Mucosa of rectum (tissue), 2 donors: Measurements from ENCODE around the gene TMCC2.
A peak's percentile ranks its signal among the peaks of the same experiment; 100 is the strongest.

ENCODE experiments used
- H3K27ac ChIP-seq, 2 donors: one replicate each; pipeline ENCODE4 v1.7.0; 2013; ENCODE audit warnings: inconsistent platforms in 2 of 2, low read depth in 2 of 2, low read length in 2 of 2
- H3K27me3 ChIP-seq, 2 donors: one replicate each; pipeline ENCODE4 v1.7.0; 2013; ENCODE audit warnings: low read length in 2 of 2; ENCODE audit not compliant: control insufficient read depth in 2 of 2, insufficient read depth in 2 of 2
- H3K36me3 ChIP-seq, 2 donors: one replicate each; pipeline ENCODE4 v1.7.0; 2013; ENCODE audit warnings: low read length in 2 of 2; ENCODE audit not compliant: control insufficient read depth in 2 of 2, insufficient read depth in 2 of 2
- H3K4me1 ChIP-seq, 2 donors: one replicate each; pipeline ENCODE4 v1.7.0; 2013; ENCODE audit warnings: low read length in 2 of 2, mild to moderate bottlenecking in 1 of 2; ENCODE audit not compliant: control insufficient read depth in 2 of 2, insufficient read depth in 2 of 2
- H3K4me3 ChIP-seq, 2 donors: one replicate each; pipeline ENCODE4 v1.7.0; 2013; ENCODE audit warnings: low read length in 2 of 2
- H3K9ac ChIP-seq, 2 donors: one replicate each; pipeline ENCODE4 v1.7.0; 2013; ENCODE audit warnings: low read length in 2 of 2, low read depth in 1 of 2, mild to moderate bottlenecking in 1 of 2
- H3K9me3 ChIP-seq, 2 donors: one replicate each; pipeline ENCODE4 v1.7.0; 2013; ENCODE audit warnings: low read length in 2 of 2; ENCODE audit not compliant: control insufficient read depth in 2 of 2
- donor health status: healthy.
- donor health status: Normal muscosa, but diverticular disease.

TMCC2 gene

DNA sequence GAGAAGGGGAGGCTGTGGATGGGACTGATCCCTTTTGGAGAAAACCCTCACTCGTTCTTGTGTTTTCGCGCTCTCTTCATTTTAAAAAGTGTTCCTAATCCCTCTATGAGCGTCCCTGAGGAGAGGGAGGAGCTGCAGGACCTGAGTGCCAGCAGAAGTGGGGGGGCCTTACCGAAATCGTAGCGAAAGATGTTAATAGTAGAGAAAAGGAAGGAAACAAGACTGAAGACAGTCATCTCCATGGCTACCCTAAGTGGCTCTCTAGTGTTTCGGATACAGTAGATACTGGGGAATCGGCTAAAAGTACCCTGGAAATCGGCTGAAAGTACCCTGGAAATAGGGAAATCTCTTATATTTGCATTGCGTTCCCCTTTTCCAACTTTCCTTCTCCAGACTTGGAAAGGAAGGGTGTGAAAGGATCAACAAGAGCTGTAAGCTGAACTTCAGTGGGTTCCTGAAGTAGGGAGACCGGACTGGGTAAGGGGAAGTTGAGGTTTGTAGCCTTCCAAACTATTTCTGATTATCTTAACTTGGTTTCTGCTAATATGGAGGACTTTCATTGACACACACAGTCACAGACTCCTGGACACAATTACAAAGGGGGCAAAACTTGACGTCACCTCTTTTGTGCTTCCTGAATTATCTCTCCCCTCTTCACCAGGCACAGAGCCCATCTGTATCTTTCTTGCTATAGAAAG, 15.8 kb upstream of the TMCC2 start:
- H3K27me3 ChIP-seq: no peaks in the 10 kb centered on the region
- peaks cover 3 to 5% of the 10 kb centered on the region in 2 donors for H3K4me1 ChIP-seq
- H3K9me3 ChIP-seq: no peaks in the 10 kb centered on the region
- H3K9ac ChIP-seq: peak overlapping the region; percentile 85 to 95
- no peaks in the 10 kb centered on the region for H3K36me3 ChIP-seq
- H3K27ac ChIP-seq: peak overlapping the region; percentile 88 to 90
- H3K4me3 ChIP-seq: peak overlapping the region; percentile 84 to 85

- no peaks in the 10 kb centered on the region for H3K9me3 ChIP-seq
- peaks cover 3 to 5% of the 10 kb centered on the region in 2 donors for H3K4me1 ChIP-seq
- H3K9ac ChIP-seq: no peak overlapping the region
- no peak overlapping the region for H3K27ac ChIP-seq
- no peaks in the 10 kb centered on the region for H3K27me3 ChIP-seq
- H3K4me3 ChIP-seq: no peak overlapping the region
- H3K36me3 ChIP-seq: no peaks in the 10 kb centered on the region
Measured at GRCh38 chr1:205214756-205215155, 13.0 kb upstream of the TMCC2 start.

DNA sequence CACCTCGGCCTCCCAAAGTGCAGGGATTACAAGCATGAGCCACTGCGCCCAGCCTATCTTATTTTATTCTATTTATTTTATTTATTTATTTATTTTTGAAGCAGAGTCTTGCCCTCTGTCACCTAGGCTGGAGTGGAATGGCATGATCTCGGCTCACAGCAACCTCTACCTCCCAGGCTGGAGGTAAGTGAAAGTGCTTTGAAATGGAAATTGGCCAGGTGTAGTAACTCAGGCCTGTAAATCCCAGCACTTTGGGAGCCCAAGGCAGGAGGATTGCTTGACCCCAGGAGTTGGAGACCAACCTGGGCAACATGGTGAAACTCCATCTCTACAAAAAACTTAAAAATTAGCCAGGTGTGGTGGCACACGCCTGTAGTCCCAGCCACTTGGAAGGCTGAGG, 11.2 kb upstream of the TMCC2 start:
- Histone ChIP-seq H3K36me3 (no peaks in the 10 kb centered on the region), H3K4me3 (no peak overlapping the region), H3K9ac (no peak overlapping the region), H3K27ac (no peak overlapping the region), H3K27me3 (no peaks in the 10 kb centered on the region), H3K9me3 (no peaks in the 10 kb centered on the region), H3K4me1 (no peaks in the 10 kb centered on the region)

DNA sequence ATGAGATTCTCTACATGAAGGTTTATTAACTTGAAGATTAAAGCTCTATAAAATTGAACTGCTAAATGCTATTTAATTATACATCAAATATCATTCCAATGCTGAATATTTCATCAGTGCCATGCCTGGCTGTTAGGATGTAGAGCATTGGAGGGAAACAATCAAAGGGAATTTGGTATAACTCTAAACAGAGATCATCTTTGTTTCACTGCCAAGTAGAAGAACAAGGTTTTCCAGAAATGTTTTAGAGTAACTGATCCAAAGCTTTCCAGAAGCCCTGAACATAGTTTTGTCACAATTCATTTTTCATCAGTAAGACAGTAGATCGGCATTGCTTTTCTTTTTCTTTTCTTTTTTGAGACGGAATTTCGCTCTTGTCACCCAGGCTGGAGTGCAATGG, 10.3 kb upstream of the TMCC2 start:
- no peaks in the 10 kb centered on the region for H3K36me3 ChIP-seq
- no peak overlapping the region for H3K27ac ChIP-seq
- H3K9ac ChIP-seq: no peak overlapping the region
- no peaks in the 10 kb centered on the region for H3K9me3 ChIP-seq
- no peak overlapping the region for H3K4me3 ChIP-seq
- H3K27me3 ChIP-seq: no peaks in the 10 kb centered on the region
- no peaks in the 10 kb centered on the region for H3K4me1 ChIP-seq

- H3K36me3 ChIP-seq: no peaks in the 10 kb centered on the region
Measured at GRCh38 chr1:205220421-205220820, 7.3 kb upstream of the TMCC2 start.

DNA sequence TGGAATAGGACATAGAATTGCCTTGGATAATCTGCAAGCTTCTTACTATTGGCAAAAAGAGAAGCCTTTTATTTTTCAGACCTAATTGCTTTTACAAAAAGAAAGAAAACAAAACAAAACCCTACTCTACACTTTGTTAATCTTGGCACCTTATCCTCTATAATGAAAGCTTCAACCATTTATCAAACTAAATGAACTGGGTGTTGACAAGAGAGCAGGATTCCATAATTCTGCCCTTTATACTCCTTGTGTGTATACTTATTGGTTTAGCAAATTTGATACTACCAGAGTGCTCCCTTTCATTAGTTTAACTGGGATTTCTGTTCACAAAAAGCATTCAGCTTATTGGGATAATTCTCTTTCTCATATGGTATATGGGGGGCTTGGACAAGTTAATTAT, 3.0 kb upstream of the TMCC2 start:
- H3K9me3 ChIP-seq: no peaks in the 10 kb centered on the region
- H3K9ac ChIP-seq: no peak overlapping the region
- peaks cover 0 to 21% of the 10 kb centered on the region in 2 donors for H3K27me3 ChIP-seq
- H3K36me3 ChIP-seq: no peaks in the 10 kb centered on the region
- no peak overlapping the region for H3K27ac ChIP-seq
- no peak overlapping the region for H3K4me3 ChIP-seq
- peaks cover 11% of the 10 kb centered on the region in 2 donors for H3K4me1 ChIP-seq

More at GRCh38 chr1:205220421-205220820, 7.3 kb upstream of the TMCC2 start:
- H3K9me3 ChIP-seq: no peaks in the 10 kb centered on the region
- H3K27ac ChIP-seq: no peak overlapping the region
- H3K4me3 ChIP-seq: no peak overlapping the region
- peaks cover 0 to 5% of the 10 kb centered on the region in 2 donors for H3K27me3 ChIP-seq
- no peaks in the 10 kb centered on the region for H3K4me1 ChIP-seq
- no peak overlapping the region for H3K9ac ChIP-seq

DNA sequence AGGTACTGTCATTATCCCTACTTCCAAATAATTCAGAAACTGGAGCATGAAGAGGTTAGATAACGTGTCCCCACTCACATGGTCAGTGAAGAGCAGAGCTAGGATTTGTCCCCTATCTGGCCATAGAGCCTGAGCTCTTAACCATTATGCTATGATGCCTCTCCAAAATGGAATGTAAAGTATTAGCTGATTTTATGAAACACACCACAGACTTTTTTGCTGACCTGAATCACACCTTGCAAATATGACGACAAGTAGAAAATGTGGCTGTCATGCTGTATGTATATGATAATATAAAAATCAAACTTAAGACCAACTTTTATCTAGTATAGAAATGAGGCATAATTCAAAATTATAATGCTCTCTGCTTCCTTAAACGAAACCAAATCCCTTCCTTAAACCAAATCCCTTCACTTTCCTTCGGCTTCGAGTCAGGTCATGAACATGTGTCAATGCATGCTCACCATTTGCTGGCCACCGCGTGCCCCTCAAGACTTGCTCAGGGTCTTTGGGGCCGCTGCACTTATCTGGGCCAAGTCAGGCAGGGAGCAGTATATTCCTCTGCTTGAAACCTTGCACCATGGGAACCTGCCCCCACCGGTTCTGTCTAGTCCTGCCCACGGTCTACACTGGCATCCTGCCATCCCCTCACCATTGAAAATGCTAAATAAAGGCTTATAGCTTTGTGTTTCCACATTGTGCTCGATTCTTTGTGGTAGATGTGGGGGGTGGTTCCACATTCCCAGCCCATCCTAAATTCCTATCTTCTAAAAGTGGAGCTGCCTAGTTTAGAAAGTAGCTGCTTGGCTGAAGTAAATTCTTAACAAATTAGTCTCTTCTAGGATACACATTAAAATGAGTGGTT, 1.6 kb upstream of the TMCC2 start:
- Histone ChIP-seq H3K9ac (no peak overlapping the region), H3K36me3 (no peaks in the 10 kb centered on the region), H3K4me1 (peaks cover 12 to 18% of the 10 kb centered on the region in 2 donors), H3K27ac (no peak overlapping the region), H3K4me3 (no peak overlapping the region), H3K27me3 (peaks cover 0 to 21% of the 10 kb centered on the region in 2 donors), H3K9me3 (no peaks in the 10 kb centered on the region)

GRCh38 chr1:205226868-205227583, 720 bp upstream of the TMCC2 start:
- Histone ChIP-seq H3K36me3 (no peaks in the 10 kb centered on the region), H3K9ac (peak overlapping the region; percentile 20 to 22), H3K4me1 (peaks cover 12 to 18% of the 10 kb centered on the region in 2 donors), H3K27me3 (peaks cover 0 to 21% of the 10 kb centered on the region in 2 donors), H3K4me3 (peak overlapping the region; percentile 65 to 69), H3K9me3 (no peaks in the 10 kb centered on the region), H3K27ac (no peak overlapping the region)

DNA sequence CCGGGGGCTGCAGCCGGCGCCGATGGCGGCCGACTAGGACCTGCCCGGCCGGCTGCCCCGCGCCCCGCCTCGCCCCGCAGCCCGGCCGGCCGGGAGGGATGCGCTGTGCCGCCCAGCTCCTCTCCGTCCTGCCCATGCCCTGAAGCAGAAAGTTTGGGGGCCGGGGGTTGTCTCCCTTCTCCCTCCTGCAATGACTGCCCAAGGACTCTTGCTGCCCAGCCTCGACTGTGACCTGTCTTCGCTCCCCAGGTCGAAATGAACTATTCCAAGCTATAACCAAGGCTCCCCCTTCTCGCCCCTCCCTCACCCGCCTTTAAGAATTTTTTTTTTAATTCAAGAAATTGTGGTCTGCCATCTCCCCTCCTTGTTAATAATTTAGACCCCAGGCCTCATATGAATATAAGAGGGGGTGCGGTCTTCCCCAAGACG, 361 bp downstream of the TMCC2 start:
- no peaks in the 10 kb centered on the region for H3K9me3 ChIP-seq
- no peak overlapping the region for H3K27ac ChIP-seq
- H3K4me1 ChIP-seq: peaks cover 12 to 18% of the 10 kb centered on the region in 2 donors
- H3K4me3 ChIP-seq: peak overlapping the region; percentile 65 to 69
- no peaks in the 10 kb centered on the region for H3K36me3 ChIP-seq
- no peak overlapping the region for H3K9ac ChIP-seq
- peaks cover 2 to 21% of the 10 kb centered on the region in 2 donors for H3K27me3 ChIP-seq
